DMS53 treated with DMSO at 0.1 percent for 48 hours (cell line): Measurements from ENCODE around the gene ZBTB7A.

ENCODE experiments used
- DNase-seq: peaks from one replicate; lab custom pipeline; 2025; ENCODE audit not compliant: unreplicated experiment; lab: John Stamatoyannopoulos, UW

Gene ZBTB7A

GRCh38 chr19:4057931-4058692 is 8.6 kb downstream of the ZBTB7A start:
- DNase-seq: no peak

GRCh38 chr19:4055209-4055552 is 11.5 kb downstream of the ZBTB7A start:
- DNase-seq: no peak

- no peak for DNase-seq
Measured at GRCh38 chr19:4054441-4055208, 12.1 kb downstream of the ZBTB7A start.

- no peak for DNase-seq
Measured at GRCh38 chr19:4053423-4054324, 13.0 kb downstream of the ZBTB7A start.

GRCh38 chr19:4052993-4053422 is 13.7 kb downstream of the ZBTB7A start:
- DNase-seq: no peak

- DNase-seq: no peak
Measured at GRCh38 chr19:4052114-4052992, 14.3 kb downstream of the ZBTB7A start.

GRCh38 chr19:4051175-4052101 is 15.3 kb downstream of the ZBTB7A start:
- DNase-seq: no peak

- no peak for DNase-seq
Measured at GRCh38 chr19:4049432-4049831, 17.3 kb downstream of the ZBTB7A start.

- no peak for DNase-seq
Measured at GRCh38 chr19:4046946-4047683, 19.6 kb downstream of the ZBTB7A start.

GRCh38 chr19:4046362-4046691 is 20.4 kb downstream of the ZBTB7A start:
- no peak for DNase-seq

GRCh38 chr19:4045597-4046361 is 20.9 kb downstream of the ZBTB7A start:
- no peak for DNase-seq

- no peak for DNase-seq
Measured at GRCh38 chr19:4044990-4045465, 21.7 kb downstream of the ZBTB7A start.

GRCh38 chr19:4043966-4044715 is 22.6 kb downstream of the ZBTB7A start:
- no peak for DNase-seq

- no peak for DNase-seq
Measured at GRCh38 chr19:4043401-4043800, 23.3 kb downstream of the ZBTB7A start.

- no peak for DNase-seq
Measured at GRCh38 chr19:4042731-4043082, 24.0 kb downstream of the ZBTB7A start.

GRCh38 chr19:4042064-4042730 is 24.5 kb downstream of the ZBTB7A start:
- no peak for DNase-seq
